ENCODE measurements around the gene OTUB2. TPM values are rescaled to one million over a fixed set of nuclear protein-coding genes. Genes with fewer than 3 reads are reported as not detected.
A peak's percentile ranks its signal among the peaks of the same experiment; 100 is the strongest.

Gene OTUB2
- total RNA-seq, 2 experiments from 2014 or later: 0.47 to 0.60 TPM

DNA sequence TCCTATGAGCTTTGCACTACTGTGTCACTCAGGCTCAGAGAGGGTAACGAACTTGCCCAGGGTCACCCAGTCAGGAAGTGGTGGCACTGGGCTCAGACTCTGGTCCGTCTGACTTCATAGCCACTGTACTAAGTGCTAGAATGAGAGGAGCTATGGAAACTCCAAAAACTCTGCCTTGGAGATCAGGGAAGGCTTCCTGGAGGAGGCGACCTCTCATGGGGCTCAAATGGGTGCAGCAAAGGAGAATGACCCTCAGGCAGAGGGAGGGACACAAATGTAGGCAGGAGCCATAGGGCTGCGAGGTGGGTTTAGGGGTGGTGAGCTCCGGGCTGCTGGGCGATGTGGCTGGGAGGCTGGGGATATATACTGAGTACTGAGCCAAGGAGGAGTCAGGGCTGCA is 25.9 kb upstream of the OTUB2 start:
- H3K27me3 Mint-ChIP-seq: peaks cover 3% of the 10 kb centered on the region
- no peak overlapping the region for H3K27ac Mint-ChIP-seq
- H3K36me3 Mint-ChIP-seq: no peaks in the 10 kb centered on the region
- no peaks in the 10 kb centered on the region for H3K9me3 Mint-ChIP-seq
- H3K4me1 Mint-ChIP-seq: peaks cover 31% of the 10 kb centered on the region
- POLR2A ChIA-PET: interaction anchor here (1.6 to 2.6 kb wide), 2 partner anchors 30 to 60 kb away, joined by 5 to 15 read pairs; no protein-coding TSS in a partner anchor
- ATAC-seq (ENCODE audit: low read depth) (no peak), DNase-seq (no peak)
- H3K4me3 Mint-ChIP-seq: no peak overlapping the region

GRCh38 chr14:94001016-94001415 is 25.1 kb upstream of the OTUB2 start:
- H3K27ac Mint-ChIP-seq: no peak overlapping the region
- no peak overlapping the region for H3K4me3 Mint-ChIP-seq
- ATAC-seq (ENCODE audit: low read depth) (no peak), DNase-seq (no peak)
- peaks cover 28% of the 10 kb centered on the region for H3K4me1 Mint-ChIP-seq
- H3K9me3 Mint-ChIP-seq: no peaks in the 10 kb centered on the region
- H3K36me3 Mint-ChIP-seq: no peaks in the 10 kb centered on the region
- POLR2A ChIA-PET: interaction anchor here (1.2 to 2.6 kb wide), 2 partner anchors 30 to 61 kb away, joined by 7 to 15 read pairs; no protein-coding TSS in a partner anchor
- peaks cover 5% of the 10 kb centered on the region for H3K27me3 Mint-ChIP-seq

DNA sequence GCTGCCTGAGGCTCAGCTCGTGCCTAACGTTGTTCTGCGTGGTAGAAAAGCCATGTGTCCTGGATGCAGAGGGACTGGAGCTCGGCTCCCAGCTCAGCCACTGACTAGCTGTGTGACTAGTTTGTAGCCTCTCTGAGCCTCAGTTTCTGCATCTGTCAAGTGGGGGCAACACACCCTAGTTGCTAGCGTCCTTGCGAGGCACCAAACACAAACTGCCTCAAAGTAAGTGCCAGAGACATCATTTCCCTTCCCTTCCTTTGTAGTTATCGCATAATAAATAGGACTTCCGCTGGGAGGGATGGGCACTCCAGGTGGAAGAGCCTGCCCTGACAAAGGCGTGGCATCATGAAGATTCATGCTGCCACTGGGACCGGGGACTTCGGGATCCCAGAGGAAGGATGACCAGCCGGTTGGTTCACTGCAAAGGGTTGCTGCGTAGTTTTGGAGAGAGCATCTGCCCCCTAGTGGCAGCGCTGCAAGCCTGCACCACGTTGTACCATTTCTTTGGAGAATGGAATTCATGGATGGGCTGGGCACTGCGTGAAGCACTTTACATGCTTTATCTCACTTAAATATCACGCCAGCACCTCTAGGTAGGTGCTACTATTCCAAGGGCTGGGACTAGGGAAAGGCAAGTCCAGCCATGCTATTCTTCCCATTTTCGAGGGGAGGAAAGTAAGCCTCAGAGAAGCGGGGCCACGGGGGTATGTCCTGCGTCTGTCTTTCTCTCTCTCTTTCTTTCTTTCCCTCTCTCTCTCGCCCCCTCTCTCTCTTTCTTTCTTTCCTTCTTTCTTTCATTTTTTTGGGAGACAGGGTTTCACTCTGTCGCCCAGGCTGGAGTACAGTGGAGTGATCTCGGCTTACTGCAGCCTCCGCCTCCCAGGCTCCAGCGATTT is 24.4 kb upstream of the OTUB2 start:
- Mint-ChIP-seq H3K4me3 (peak overlapping the region; percentile 47), H3K27ac (peak overlapping the region; percentile 47), H3K4me1 (peaks cover 28% of the 10 kb centered on the region), H3K27me3 (peaks cover 5% of the 10 kb centered on the region), H3K36me3 (no peaks in the 10 kb centered on the region), H3K9me3 (no peaks in the 10 kb centered on the region)
- DNase-seq: peak; percentile 69
- ATAC-seq (ENCODE audit: low read depth): peak; percentile 76
- POLR2A ChIA-PET: interaction anchor here (1.2 to 3.2 kb wide), 3 partner anchors 31 to 62 kb away, joined by 7 to 15 read pairs (median 12); no protein-coding TSS in a partner anchor

GRCh38 chr14:94003397-94003796 is 22.7 kb upstream of the OTUB2 start:
- POLR2A ChIA-PET: interaction anchor here (3.2 kb wide), 1 partner anchor 64 kb away, joined by 12 read pairs; no protein-coding TSS in a partner anchor
- H3K4me3 Mint-ChIP-seq: no peak overlapping the region

GRCh38 chr14:94004015-94004414 is 22.1 kb upstream of the OTUB2 start:
- H3K36me3 Mint-ChIP-seq: no peaks in the 10 kb centered on the region
- POLR2A ChIA-PET: interaction anchor here (3.2 kb wide), 1 partner anchor 64 kb away, joined by 12 read pairs; no protein-coding TSS in a partner anchor

More at GRCh38 chr14:94003397-94003796, 22.7 kb upstream of the OTUB2 start:
- ATAC-seq (ENCODE audit: low read depth) (no peak), DNase-seq (no peak)
- H3K36me3 Mint-ChIP-seq: no peaks in the 10 kb centered on the region
- no peaks in the 10 kb centered on the region for H3K9me3 Mint-ChIP-seq
- H3K27ac Mint-ChIP-seq: no peak overlapping the region
- peaks cover 29% of the 10 kb centered on the region for H3K4me1 Mint-ChIP-seq
- peaks cover 5% of the 10 kb centered on the region for H3K27me3 Mint-ChIP-seq

GRCh38 chr14:94005324-94006073 is 20.6 kb upstream of the OTUB2 start:
- ATAC-seq (ENCODE audit: low read depth) (no peak), DNase-seq (no peak)
- Mint-ChIP-seq H3K36me3 (no peaks in the 10 kb centered on the region), H3K4me1 (peaks cover 43% of the 10 kb centered on the region), H3K27ac (no peak overlapping the region), H3K4me3 (no peak overlapping the region), H3K27me3 (peaks cover 7% of the 10 kb centered on the region), H3K9me3 (no peaks in the 10 kb centered on the region)
- POLR2A ChIA-PET: interaction anchor here (3.2 kb wide), 1 partner anchor 66 kb away, joined by 12 read pairs; no protein-coding TSS in a partner anchor

More at GRCh38 chr14:94004015-94004414, 22.1 kb upstream of the OTUB2 start:
- H3K27ac Mint-ChIP-seq: no peak overlapping the region
- H3K4me1 Mint-ChIP-seq: peaks cover 34% of the 10 kb centered on the region
- H3K4me3 Mint-ChIP-seq: no peak overlapping the region
- H3K27me3 Mint-ChIP-seq: peaks cover 5% of the 10 kb centered on the region
- ATAC-seq (ENCODE audit: low read depth) (no peak), DNase-seq (no peak)
- no peaks in the 10 kb centered on the region for H3K9me3 Mint-ChIP-seq

DNA sequence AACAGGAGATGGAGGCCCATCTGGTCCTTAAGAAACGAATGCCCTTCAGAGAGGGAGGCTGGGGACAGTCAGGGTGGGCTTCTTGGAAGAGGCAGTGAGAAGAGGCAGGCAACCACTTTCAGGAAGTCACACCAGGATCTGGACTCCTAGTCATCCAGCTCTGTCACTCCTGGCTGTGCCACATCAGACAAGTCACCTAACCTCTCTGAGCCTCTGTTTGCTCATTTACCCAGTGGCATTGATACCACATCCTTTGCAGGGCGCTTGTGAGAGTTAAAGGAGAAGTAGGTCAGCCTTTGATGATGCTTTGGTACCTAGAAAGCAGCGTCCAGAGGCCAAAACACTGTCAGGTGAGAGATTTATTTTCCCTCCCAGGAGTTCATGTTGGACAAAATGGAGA is 17.9 kb upstream of the OTUB2 start:
- Mint-ChIP-seq H3K27ac (peak overlapping the region; percentile 20), H3K27me3 (peaks cover 13% of the 10 kb centered on the region), H3K4me3 (peak overlapping the region; percentile 29), H3K36me3 (no peaks in the 10 kb centered on the region), H3K4me1 (peaks cover 54% of the 10 kb centered on the region), H3K9me3 (no peaks in the 10 kb centered on the region)
- POLR2A ChIA-PET: interaction anchor here (0.9 to 1.6 kb wide), 2 partner anchors 38 to 68 kb away, joined by 3 to 4 read pairs; no protein-coding TSS in a partner anchor
- DNase-seq: no peak
- ATAC-seq (ENCODE audit: low read depth): peak; percentile 67

DNA sequence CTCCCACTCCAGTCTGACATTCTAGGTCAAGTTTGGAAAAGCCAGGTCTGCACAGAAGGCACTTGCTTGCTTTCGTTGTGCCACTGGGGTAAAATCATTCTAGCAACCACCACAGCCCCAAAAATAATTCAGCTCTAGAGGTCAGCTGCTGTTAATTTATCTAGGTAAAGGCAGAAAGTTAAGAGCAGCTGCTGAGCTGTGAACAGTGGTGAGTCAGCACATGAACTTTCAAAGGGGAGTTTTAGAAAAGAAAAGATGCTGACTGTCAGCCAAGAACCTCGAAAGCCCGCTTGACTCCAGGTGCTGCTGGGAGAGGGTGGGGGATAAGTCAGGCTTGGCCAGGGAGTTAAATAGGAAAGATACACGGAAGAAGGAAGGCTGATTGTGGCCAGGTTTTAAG is 16.4 kb upstream of the OTUB2 start:
- no peaks in the 10 kb centered on the region for H3K36me3 Mint-ChIP-seq
- H3K27me3 Mint-ChIP-seq: peaks cover 15% of the 10 kb centered on the region
- no peak overlapping the region for H3K27ac Mint-ChIP-seq
- POLR2A ChIA-PET: interaction anchor here (1.3 kb wide), 1 partner anchor 32 kb away, joined by 3 read pairs; no protein-coding TSS in a partner anchor
- DNase-seq: no peak
- peaks cover 53% of the 10 kb centered on the region for H3K4me1 Mint-ChIP-seq
- no peaks in the 10 kb centered on the region for H3K9me3 Mint-ChIP-seq
- peak overlapping the region; percentile 31 for H3K4me3 Mint-ChIP-seq
- ATAC-seq (ENCODE audit: low read depth): no peak

GRCh38 chr14:94010625-94011024 is 15.5 kb upstream of the OTUB2 start:
- no peak for DNase-seq
- ATAC-seq (ENCODE audit: low read depth): no peak
- POLR2A ChIA-PET: interaction anchor here (0.9 to 2.1 kb wide), 4 partner anchors 15 to 51 kb away, joined by 3 to 7 read pairs (median 6); partner anchors contain the start of gene OTUB2
- Mint-ChIP-seq H3K36me3 (no peaks in the 10 kb centered on the region), H3K27ac (no peak overlapping the region), H3K9me3 (no peaks in the 10 kb centered on the region), H3K4me1 (peaks cover 49% of the 10 kb centered on the region), H3K4me3 (no peak overlapping the region), H3K27me3 (peaks cover 17% of the 10 kb centered on the region)

DNA sequence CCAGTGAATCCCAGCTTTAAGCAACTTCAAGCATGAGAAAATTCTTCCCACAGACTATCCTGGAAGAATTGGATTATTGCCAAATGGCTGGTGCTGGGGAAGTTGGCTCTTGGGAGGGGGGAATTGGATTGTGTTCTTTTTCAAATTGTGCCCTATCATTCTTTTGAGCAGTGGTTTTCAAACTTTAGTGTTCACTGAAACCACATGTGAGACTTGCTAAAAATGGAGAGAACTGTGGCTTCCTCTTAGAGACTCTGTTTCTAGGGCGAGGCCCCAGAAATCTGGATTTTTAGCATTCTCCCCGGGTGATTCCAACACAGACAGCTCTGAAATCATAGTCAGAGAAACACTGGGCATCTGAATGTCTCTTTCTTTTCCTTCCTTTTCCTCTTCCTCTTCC is 14.3 kb upstream of the OTUB2 start:
- H3K27me3 Mint-ChIP-seq: peaks cover 23% of the 10 kb centered on the region
- H3K9me3 Mint-ChIP-seq: no peaks in the 10 kb centered on the region
- H3K4me3 Mint-ChIP-seq: peak overlapping the region; percentile 69
- H3K36me3 Mint-ChIP-seq: no peaks in the 10 kb centered on the region
- peaks cover 49% of the 10 kb centered on the region for H3K4me1 Mint-ChIP-seq
- peak; percentile 80 for ATAC-seq (ENCODE audit: low read depth)
- DNase-seq: no peak
- POLR2A ChIA-PET: interaction anchor here (1.5 to 2.1 kb wide), 3 partner anchors 14 to 52 kb away, joined by 5 to 7 read pairs (median 7); partner anchors contain the start of gene OTUB2
- H3K27ac Mint-ChIP-seq: peak overlapping the region; percentile 74

DNA sequence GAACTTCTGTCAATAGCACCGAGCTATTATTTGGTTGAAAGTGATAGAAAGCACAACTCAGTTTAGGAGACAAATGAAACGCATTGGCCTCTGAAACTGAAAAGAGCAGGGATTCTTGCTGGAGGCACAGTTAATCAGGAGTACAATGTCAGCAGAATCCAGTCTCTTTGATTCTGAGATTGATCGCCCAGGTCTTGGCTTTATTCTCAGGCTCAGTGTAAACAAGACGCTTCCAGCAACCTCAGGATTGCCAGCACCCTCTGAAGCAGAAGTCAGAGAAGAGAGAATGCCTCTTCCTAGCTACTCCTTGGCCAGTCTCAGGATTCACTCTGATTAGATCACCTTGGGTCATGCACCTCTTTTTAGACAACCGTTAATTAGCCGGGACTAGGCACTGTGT is 11.8 kb upstream of the OTUB2 start:
- H3K4me1 Mint-ChIP-seq: peaks cover 30% of the 10 kb centered on the region
- H3K27ac Mint-ChIP-seq: no peak overlapping the region
- POLR2A ChIA-PET: no interaction called here
- ATAC-seq (ENCODE audit: low read depth): no peak
- H3K4me3 Mint-ChIP-seq: no peak overlapping the region
- H3K36me3 Mint-ChIP-seq: no peaks in the 10 kb centered on the region
- no peaks in the 10 kb centered on the region for H3K9me3 Mint-ChIP-seq
- peaks cover 36% of the 10 kb centered on the region for H3K27me3 Mint-ChIP-seq
- DNase-seq: no peak

DNA sequence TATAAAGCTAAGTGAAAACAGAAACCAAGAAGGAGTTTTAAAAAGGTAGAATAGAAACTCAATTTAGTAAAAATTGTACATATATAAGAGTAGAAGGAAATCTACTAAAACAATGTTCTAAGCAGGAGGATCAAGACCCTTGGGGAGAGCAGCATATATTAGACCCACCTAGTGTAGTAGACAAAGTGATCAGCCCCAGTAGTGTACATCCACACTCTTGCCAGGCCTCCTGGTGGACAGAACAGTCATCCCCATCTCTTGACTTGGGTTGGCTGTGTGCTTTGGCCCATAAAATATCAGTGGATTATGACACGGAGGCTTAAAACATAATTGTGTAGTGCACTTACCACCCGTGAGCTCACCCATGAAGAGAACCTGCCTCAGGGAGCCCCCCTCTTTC is 10.9 kb upstream of the OTUB2 start:
- ATAC-seq (ENCODE audit: low read depth) (no peak), DNase-seq (no peak)
- POLR2A ChIA-PET: no interaction called here

DNA sequence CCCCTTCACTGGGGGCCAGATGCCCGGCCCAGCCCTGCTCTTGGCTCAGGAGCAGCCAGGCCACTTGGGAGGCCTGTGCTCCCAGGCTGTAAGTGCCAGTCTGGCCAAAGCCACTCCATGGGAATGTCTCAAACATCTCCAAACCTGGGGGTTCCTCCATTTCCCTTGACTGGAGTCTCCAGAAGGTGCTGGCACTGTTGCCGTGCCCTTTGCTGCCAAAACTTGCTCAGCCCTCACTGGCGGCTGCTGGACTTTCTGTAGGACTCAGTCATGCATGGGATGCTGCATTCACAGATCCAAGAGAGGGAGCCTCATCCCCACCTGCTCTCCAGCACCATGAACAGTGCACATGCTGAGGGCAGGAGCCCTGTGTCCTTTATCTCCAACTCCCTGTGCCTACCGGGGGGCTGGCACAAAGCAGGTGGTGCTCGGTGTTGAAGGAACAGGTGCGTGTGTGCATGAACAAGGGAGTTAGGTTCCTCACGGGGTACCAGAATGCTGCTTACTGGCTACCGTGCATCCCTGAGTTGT is 9.6 kb upstream of the OTUB2 start:
- no peak overlapping the region for H3K27ac Mint-ChIP-seq
- peaks cover 23% of the 10 kb centered on the region for H3K4me1 Mint-ChIP-seq
- no peak for DNase-seq
- no peaks in the 10 kb centered on the region for H3K9me3 Mint-ChIP-seq
- peaks cover 41% of the 10 kb centered on the region for H3K27me3 Mint-ChIP-seq
- ATAC-seq (ENCODE audit: low read depth): no peak
- H3K4me3 Mint-ChIP-seq: no peak overlapping the region
- POLR2A ChIA-PET: no interaction called here
- H3K36me3 Mint-ChIP-seq: no peaks in the 10 kb centered on the region

More for the DNA sequence above, 10.9 kb upstream of the OTUB2 start:
- no peaks in the 10 kb centered on the region for H3K9me3 Mint-ChIP-seq
- peaks cover 40% of the 10 kb centered on the region for H3K27me3 Mint-ChIP-seq
- H3K4me3 Mint-ChIP-seq: no peak overlapping the region
- H3K4me1 Mint-ChIP-seq: peaks cover 24% of the 10 kb centered on the region
- H3K27ac Mint-ChIP-seq: no peak overlapping the region
- H3K36me3 Mint-ChIP-seq: no peaks in the 10 kb centered on the region
